ENCODE results near the gene PRDM16. TPM values are rescaled to one million over a fixed set of nuclear protein-coding genes. Genes with fewer than 3 reads are reported as not detected.
"Not testable (repeated sequence)": the region's sequence is repeated elsewhere in the genome, so short reads cannot be mapped to it uniquely, and the experiment has no call there.

Gene PRDM16
- total and polyA plus RNA-seq, 4 donors: 5.0 to 80.7 (median 41.5) TPM

- H3K27me3 ChIP-seq (ENCODE audit: control insufficient read depth in 1 of 2, insufficient read depth in 2 of 2, low read length in 1 of 2): no peaks in the 10 kb centered on the region
- H3K4me3 ChIP-seq (ENCODE audit: low read length in 2 of 2): no peak overlapping the region
- no peaks in the 10 kb centered on the region for H3K9me3 ChIP-seq (ENCODE audit: control insufficient read depth, low read length)
- no peaks in the 10 kb centered on the region for H3K36me3 ChIP-seq (ENCODE audit: control insufficient read depth in 1 of 2, insufficient read depth in 2 of 2, low read length in 1 of 2)
- no peak for ATAC-seq (ENCODE audit: low FRiP score)
- H3K27ac ChIP-seq (ENCODE audit: low read depth in 1 of 2, low read length in 2 of 2): peak overlapping the region in 1 of 2 donors; percentile 78
- DNase-seq: no peak
- intact Hi-C loops (cut with DNase I): no loop called here
- no peaks in the 10 kb centered on the region for H3K4me1 ChIP-seq (ENCODE audit: control insufficient read depth in 1 of 2, insufficient read depth in 2 of 2, low read length in 2 of 2)
- 64 to 67% methylated on average over 12 of the region's 12 CpGs for WGBS, 2 donors
Observed at GRCh38 chr1:3160647-3161145, 91.7 kb downstream of the PRDM16 start.

- Histone ChIP-seq H3K27me3 (ENCODE audit: control insufficient read depth in 1 of 2, insufficient read depth in 2 of 2, low read length in 1 of 2) (no peaks in the 10 kb centered on the region), H3K36me3 (ENCODE audit: control insufficient read depth in 1 of 2, insufficient read depth in 2 of 2, low read length in 1 of 2) (no peaks in the 10 kb centered on the region), H3K27ac (ENCODE audit: low read depth in 1 of 2, low read length in 2 of 2) (peak overlapping the region; percentile 68 to 78), H3K4me3 (ENCODE audit: low read length in 2 of 2) (no peak overlapping the region), H3K4me1 (ENCODE audit: control insufficient read depth in 1 of 2, insufficient read depth in 2 of 2, low read length in 2 of 2) (no peaks in the 10 kb centered on the region), H3K9me3 (ENCODE audit: control insufficient read depth, low read length) (no peaks in the 10 kb centered on the region)
- intact Hi-C loops (cut with DNase I): no loop called here
- ATAC-seq (ENCODE audit: low FRiP score): peak; percentile 56
- no peak for DNase-seq
- WGBS, 2 donors: 14 to 17% methylated on average over 30 of the region's 30 CpGs
Observed at GRCh38 chr1:3161176-3161840, 92.3 kb downstream of the PRDM16 start.

DNA sequence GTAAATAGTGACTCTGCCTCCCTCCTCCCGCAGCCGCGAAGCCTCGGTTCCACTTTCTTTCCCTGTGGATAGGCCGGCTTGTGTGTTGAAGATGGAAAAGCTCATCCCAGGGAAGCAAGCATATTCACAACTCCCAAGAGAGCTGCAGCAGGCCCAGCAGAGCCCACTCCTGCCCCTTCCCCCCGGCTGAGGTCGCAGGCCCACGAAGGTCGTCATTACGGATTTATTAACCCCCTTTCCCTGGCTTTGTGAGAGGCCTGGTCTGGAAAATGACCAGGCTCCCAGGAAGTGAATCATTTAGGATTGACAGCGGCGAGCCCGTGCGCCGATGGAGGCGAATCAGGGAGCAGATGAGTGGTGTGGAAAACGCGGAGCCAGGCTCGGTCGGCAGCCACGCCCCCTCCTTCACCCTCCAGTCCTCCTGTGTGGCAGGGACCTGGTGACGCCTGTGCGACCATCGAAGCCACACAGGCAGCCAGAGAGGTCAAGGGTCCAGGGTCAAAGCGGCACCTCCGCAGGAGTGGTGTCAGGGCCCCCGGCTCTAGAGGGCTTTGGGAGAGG lies 93.4 kb downstream of the PRDM16 start:
- H3K4me3 ChIP-seq (ENCODE audit: low read length in 2 of 2): no peak overlapping the region
- no peak for DNase-seq
- no peaks in the 10 kb centered on the region for H3K9me3 ChIP-seq (ENCODE audit: control insufficient read depth, low read length)
- ATAC-seq (ENCODE audit: low FRiP score): no peak
- peak overlapping the region in 1 of 2 donors; percentile 78 for H3K27ac ChIP-seq (ENCODE audit: low read depth in 1 of 2, low read length in 2 of 2)
- intact Hi-C loops (cut with DNase I): no loop called here
- no peaks in the 10 kb centered on the region for H3K27me3 ChIP-seq (ENCODE audit: control insufficient read depth in 1 of 2, insufficient read depth in 2 of 2, low read length in 1 of 2)
- no peaks in the 10 kb centered on the region for H3K4me1 ChIP-seq (ENCODE audit: control insufficient read depth in 1 of 2, insufficient read depth in 2 of 2, low read length in 2 of 2)
- H3K36me3 ChIP-seq (ENCODE audit: control insufficient read depth in 1 of 2, insufficient read depth in 2 of 2, low read length in 1 of 2): no peaks in the 10 kb centered on the region
- WGBS, 2 donors: 83 to 88% methylated on average over 27 of the region's 27 CpGs

DNA sequence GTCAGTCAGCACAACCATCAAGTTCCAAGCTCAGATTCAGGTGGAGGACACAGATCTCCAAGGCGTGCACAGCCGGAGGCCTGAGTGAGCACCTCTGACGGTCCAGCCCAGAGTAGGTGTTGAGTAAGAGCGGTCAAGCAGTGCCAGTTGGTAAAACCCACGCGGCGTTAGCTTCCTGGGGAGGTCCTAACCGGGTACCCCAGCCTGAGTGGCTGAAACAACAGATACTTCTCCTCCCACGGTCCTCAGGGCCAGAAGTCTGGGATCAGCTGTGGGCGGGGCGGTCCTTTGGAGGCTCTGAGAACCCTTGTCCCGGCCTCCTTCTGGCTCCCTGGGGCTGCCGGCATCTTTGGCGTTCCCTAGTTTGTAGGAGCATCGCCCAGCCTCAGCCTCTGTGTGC lies 94.4 kb downstream of the PRDM16 start:
- ATAC-seq (ENCODE audit: low FRiP score) (no peak), DNase-seq (no peak)
- no peak overlapping the region for H3K4me3 ChIP-seq (ENCODE audit: low read length in 2 of 2)
- no peaks in the 10 kb centered on the region for H3K36me3 ChIP-seq (ENCODE audit: control insufficient read depth in 1 of 2, insufficient read depth in 2 of 2, low read length in 1 of 2)
- no peak overlapping the region for H3K27ac ChIP-seq (ENCODE audit: low read depth in 1 of 2, low read length in 2 of 2)
- H3K9me3 ChIP-seq (ENCODE audit: control insufficient read depth, low read length): no peaks in the 10 kb centered on the region
- intact Hi-C loops (cut with DNase I): no loop called here
- H3K27me3 ChIP-seq (ENCODE audit: control insufficient read depth in 1 of 2, insufficient read depth in 2 of 2, low read length in 1 of 2): no peaks in the 10 kb centered on the region
- no peaks in the 10 kb centered on the region for H3K4me1 ChIP-seq (ENCODE audit: control insufficient read depth in 1 of 2, insufficient read depth in 2 of 2, low read length in 2 of 2)
- 24 to 33% methylated on average over 15 of the region's 15 CpGs for WGBS, 2 donors

GRCh38 chr1:3164671-3165070 lies 95.7 kb downstream of the PRDM16 start:
- WGBS, 2 donors: 82 to 86% methylated on average over 21 of the region's 21 CpGs
- no peak overlapping the region for H3K4me3 ChIP-seq (ENCODE audit: low read length in 2 of 2)
- no peaks in the 10 kb centered on the region for H3K4me1 ChIP-seq (ENCODE audit: control insufficient read depth in 1 of 2, insufficient read depth in 2 of 2, low read length in 2 of 2)
- H3K27me3 ChIP-seq (ENCODE audit: control insufficient read depth in 1 of 2, insufficient read depth in 2 of 2, low read length in 1 of 2): no peaks in the 10 kb centered on the region
- ATAC-seq (ENCODE audit: low FRiP score) (no peak), DNase-seq (no peak)
- intact Hi-C loops (cut with DNase I): no loop called here
- no peaks in the 10 kb centered on the region for H3K36me3 ChIP-seq (ENCODE audit: control insufficient read depth in 1 of 2, insufficient read depth in 2 of 2, low read length in 1 of 2)
- H3K9me3 ChIP-seq (ENCODE audit: control insufficient read depth, low read length): no peaks in the 10 kb centered on the region
- no peak overlapping the region for H3K27ac ChIP-seq (ENCODE audit: low read depth in 1 of 2, low read length in 2 of 2)

DNA sequence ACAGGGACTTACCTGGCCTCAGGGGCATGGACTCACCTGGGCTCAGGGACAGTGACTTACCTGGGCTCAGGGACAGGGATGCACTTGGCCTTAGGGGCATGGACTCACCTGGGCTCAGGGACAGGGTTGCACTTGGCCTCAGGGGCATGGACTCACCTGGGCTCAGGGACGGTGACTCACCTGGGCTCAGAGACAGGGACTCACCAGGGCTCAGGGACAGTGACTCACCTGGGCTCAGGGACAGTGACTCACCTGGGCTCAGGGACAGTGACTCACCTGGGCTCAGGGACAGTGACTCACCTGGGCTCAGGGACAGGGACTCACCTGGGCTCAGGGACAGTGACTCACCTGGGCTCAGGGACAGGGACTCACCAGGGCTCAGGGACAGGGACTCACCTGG lies 96.2 kb downstream of the PRDM16 start:
- DNase-seq; ATAC-seq (ENCODE audit: low FRiP score); intact Hi-C loops (cut with DNase I); H3K4me1 ChIP-seq (ENCODE audit: control insufficient read depth in 1 of 2, insufficient read depth in 2 of 2, low read length in 2 of 2); H3K27ac ChIP-seq (ENCODE audit: low read depth in 1 of 2, low read length in 2 of 2); H3K4me3 ChIP-seq (ENCODE audit: low read length in 2 of 2); H3K27me3 ChIP-seq (ENCODE audit: control insufficient read depth in 1 of 2, insufficient read depth in 2 of 2, low read length in 1 of 2); H3K9me3 ChIP-seq (ENCODE audit: control insufficient read depth, low read length); H3K36me3 ChIP-seq (ENCODE audit: control insufficient read depth in 1 of 2, insufficient read depth in 2 of 2, low read length in 1 of 2): not testable (repeated sequence)
- 81 to 100% methylated on average over 1 of the region's 1 CpG for WGBS, 2 donors

- H3K36me3 ChIP-seq (ENCODE audit: control insufficient read depth in 1 of 2, insufficient read depth in 2 of 2, low read length in 1 of 2): no peaks in the 10 kb centered on the region
- no peaks in the 10 kb centered on the region for H3K27me3 ChIP-seq (ENCODE audit: control insufficient read depth in 1 of 2, insufficient read depth in 2 of 2, low read length in 1 of 2)
- H3K4me3 ChIP-seq (ENCODE audit: low read length in 2 of 2): no peak overlapping the region
- whole genome bisulfite sequencing, 2 donors: 88 to 90% methylated on average over 32 of the region's 32 CpGs
- ATAC-seq (ENCODE audit: low FRiP score) (no peak), DNase-seq (no peak)
- peaks cover 0 to 2% of the 10 kb centered on the region in 2 donors for H3K4me1 ChIP-seq (ENCODE audit: control insufficient read depth in 1 of 2, insufficient read depth in 2 of 2, low read length in 2 of 2)
- no peaks in the 10 kb centered on the region for H3K9me3 ChIP-seq (ENCODE audit: control insufficient read depth, low read length)
- intact Hi-C loops (cut with DNase I): no loop called here
- no peak overlapping the region for H3K27ac ChIP-seq (ENCODE audit: low read depth in 1 of 2, low read length in 2 of 2)
Observed at GRCh38 chr1:3166206-3166918, 97.4 kb downstream of the PRDM16 start.

- no peak for ATAC-seq (ENCODE audit: low FRiP score)
- Histone ChIP-seq H3K27ac (ENCODE audit: low read depth in 1 of 2, low read length in 2 of 2) (no peak overlapping the region), H3K9me3 (ENCODE audit: control insufficient read depth, low read length) (no peaks in the 10 kb centered on the region), H3K27me3 (ENCODE audit: control insufficient read depth in 1 of 2, insufficient read depth in 2 of 2, low read length in 1 of 2) (no peaks in the 10 kb centered on the region), H3K36me3 (ENCODE audit: control insufficient read depth in 1 of 2, insufficient read depth in 2 of 2, low read length in 1 of 2) (no peaks in the 10 kb centered on the region), H3K4me1 (ENCODE audit: control insufficient read depth in 1 of 2, insufficient read depth in 2 of 2, low read length in 2 of 2) (peaks cover 0 to 6% of the 10 kb centered on the region in 2 donors), H3K4me3 (ENCODE audit: low read length in 2 of 2) (no peak overlapping the region)
- no peak for DNase-seq
- intact Hi-C loops (cut with DNase I): no loop called here
- WGBS, 2 donors: 72 to 78% methylated on average over 14 of the region's 14 CpGs
Observed at GRCh38 chr1:3167255-3167654, 98.3 kb downstream of the PRDM16 start.

Data from aorta (tissue), 5 donors.